Activated CD4-positive, alpha-beta T cell treated with anti-CD3 and anti-CD28 coated beads for 4 hours (primary cell): ENCODE data around the gene PDGFC.

Experiments
- DNase-seq, 2 donors: peaks; one replicate each; pipeline ENCODE4 v3.0.0-alpha.2; 2020

The PDGFC gene

DNA sequence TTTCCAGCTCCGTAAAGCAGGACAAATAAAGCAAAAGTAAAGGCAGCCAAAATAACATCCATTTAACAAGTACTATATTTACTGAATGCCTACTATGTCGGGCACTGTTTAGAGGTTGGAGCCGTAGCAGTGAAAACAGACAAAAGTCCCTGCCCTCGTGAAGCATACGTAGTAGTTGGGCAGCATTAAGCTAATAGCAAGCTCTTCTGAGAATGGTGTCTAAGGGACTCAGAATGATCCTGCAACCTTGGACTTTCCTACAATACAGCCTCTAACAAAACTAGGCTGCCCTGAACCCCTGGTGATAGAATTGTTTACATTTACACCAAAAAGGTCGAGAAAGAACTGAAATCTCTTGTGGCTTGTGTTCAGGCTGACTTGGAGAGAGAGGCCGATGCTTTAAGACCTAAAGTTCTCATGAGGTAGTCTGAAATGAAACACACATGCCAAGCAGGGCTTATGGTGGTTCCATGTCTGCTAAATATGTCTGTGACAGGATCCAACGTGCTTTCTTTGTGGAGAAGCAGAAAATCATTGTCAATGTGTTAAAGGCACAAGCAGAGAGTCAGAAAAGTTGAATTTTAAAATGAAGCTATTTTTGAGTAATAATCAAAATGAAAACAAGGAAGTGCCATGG is 898 bp upstream of the PDGFC start:
- DNase-seq = no peak

DNA sequence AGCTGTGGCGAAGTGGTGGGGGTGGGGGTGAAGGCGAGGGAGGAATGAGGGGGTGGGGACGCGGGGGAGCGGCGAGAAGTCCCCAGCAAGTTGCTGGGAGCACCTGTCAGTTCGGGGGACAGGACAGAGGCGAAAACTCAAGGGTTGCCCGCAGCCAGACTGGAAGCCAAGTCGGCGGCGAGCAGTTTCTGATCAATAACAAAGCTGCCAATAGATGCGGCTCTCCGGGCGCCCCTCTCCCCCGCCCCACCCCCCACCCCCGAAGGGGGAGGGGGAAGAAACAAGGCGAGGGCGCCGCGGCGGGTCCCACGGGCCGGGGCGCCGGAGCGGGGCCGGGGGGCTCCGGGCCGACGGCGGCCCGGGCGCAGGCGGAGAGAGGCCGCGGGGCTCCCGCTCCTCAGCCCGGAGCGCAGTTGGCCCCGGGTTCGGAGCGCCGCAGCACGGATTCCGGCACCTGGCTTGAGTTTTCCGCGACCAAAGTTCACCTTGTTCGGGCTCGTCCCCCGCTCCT is 379 bp downstream of the PDGFC start:
- no peak for DNase-seq

DNA sequence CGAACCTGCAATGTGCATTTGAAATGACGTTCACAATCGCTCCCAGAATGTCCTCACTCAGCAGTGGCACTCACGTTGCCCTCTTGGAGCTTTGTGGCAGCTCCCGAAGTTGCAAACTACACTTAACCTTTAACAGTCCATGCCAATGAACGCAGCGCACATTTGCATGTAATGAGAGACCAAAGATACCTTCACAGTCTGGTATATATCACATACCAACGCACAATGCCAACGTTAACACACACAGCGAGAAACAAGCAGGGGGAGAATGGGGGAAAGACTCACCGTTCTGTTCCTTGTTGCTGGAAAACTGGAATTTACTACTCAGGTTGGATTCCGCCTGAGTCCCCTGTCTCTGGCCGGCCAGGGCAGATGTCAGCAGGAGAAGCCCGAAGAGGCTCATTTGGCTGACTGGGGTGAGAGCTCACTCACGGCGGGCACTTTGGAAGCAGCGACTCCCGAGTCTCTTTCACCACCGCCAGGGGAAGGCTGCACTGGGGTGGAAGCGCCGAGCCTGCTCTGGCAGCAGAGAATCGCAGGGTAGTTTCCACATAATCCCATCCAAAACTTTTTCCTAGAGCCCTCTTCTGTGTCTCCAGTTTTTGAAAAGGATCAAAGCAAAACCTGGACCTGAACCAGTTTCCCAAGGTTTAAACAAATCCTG is 966 bp downstream of the PDGFC start:
- DNase-seq = no peak

DNA sequence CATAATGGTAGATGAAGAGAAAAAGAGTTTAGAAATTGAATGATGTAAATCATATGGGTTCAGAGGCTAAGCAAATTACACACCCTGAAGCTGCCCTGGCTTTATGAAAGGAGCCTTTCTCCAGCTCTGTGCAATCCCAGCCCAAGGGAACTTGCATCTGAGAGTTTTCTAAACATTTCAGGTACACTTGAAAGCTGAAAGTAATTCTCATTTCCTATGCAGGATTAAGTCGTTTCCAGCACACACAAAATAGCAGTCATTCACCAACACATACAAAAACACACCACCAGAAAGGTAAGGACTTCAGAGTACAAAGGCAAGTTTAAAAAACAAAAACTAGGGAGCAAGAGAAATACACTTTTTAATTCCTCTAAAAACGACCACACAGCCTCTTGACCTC is 1.7 kb downstream of the PDGFC start:
- DNase-seq = no peak

DNA sequence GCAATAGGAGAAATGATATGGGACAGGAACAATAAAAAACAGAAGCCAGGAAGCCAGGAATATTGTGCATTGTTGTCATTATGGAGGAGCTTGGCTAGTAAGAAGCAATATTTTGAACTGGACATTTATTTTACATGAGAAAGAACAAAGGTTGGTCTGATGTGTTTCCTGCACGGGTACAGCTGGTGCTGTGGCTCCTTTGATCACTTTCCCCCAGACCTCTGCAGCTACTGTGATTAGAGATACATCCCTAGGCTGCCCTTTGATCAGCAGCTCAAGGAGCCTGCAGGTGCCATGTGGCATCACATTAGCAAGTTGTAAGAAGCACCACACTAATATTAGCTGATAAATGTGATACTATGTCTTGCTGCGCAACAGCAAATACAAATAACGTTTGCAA is 2.5 kb downstream of the PDGFC start:
- no peak for DNase-seq

DNA sequence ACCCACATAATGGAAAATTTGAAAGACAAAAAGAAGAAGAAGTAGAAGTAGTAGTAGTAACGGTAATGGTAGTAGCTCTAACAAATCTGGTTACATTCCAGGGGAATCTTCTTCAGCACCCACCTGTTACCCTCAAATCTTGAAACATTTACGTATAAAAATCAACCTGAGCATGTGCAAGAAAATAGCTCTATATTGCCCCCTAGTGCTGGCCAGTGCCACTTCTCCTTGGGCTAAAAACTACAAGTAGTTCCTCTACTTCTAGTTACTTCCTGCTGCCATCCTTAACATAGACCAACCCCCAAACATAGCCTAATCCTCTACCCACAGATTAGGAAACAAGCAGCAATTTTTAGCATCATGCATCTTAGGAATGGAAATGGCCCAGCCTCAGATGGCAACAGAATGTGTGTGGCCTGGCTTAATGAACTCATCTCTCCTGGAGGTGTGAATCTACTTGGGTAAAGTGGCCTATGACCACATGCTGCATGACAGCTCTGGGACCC is 3.1 kb downstream of the PDGFC start:
- no peak for DNase-seq

DNA sequence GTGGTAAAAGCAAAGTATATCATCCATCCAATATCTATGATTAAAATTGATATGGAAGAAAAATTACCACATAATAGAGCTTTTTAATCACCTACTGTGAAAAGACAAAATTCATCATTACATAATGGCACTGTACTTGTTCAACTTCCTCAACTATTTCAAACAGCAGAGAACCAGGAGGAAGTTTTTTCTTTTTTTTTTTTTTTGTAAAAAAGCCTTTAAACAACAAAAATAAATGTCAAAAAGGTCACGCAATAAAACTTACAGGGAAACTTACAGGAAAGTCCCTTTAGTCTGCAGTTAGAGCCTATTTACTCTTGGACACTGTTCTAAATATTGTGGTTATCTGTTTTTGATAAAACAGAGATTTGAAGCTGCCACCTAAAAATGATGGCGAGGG is 4.8 kb downstream of the PDGFC start:
- no peak for DNase-seq

DNA sequence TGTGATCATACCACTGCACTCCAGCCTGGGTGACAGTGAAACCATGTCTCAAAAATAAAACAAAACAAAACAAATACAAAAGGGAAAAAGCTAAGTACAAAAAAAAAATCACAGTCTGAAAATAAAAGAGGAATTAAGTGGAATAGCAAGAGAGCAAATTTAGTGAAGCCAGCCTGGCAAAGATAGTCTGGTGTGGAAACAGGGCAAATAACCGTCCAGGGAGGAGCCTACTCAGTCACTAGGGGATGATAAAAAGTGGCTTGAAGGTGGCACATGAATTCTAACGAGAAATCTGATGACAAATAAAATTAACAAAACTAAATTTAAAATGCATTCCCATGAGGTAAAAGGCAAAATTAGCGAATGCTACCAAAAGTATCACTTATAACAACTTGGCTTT is 8.2 kb downstream of the PDGFC start:
- no peak for DNase-seq

DNA sequence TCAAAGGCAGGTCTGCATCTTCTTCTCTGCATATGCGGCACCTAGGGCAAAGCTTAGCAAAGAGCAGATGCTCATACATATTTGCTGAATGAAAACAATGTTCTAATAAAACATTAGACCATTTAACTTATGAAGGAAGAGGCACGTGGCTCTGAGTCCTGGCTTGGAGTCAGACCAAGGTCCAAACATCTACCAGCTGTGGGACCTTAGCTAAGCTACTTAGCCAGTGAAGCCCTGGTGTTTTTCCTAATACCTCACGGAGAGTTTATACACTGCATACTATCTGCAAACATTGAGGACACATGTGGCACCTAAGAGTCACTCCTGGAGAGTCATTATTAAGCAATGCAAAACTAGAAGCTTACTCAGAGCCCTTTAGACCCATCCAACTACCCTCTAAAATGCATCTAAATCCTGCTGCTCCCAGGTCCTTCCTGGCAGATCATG is 9.0 kb downstream of the PDGFC start:
- DNase-seq = no peak

DNA sequence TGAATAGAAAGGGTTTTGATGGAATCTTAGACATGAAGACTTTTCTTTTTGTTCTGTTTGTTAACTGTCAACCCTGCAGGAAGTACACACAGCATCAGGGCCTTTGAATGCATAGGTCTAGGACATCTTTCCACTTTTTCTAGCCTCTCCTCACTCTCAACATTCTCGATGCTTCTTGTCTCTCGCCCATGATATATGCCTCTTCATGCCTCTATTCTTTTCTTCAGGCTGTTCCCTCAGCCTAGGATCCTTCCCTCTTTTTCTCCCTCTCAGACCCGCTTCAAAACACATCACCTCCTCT is 9.6 kb downstream of the PDGFC start:
- DNase-seq = no peak

DNA sequence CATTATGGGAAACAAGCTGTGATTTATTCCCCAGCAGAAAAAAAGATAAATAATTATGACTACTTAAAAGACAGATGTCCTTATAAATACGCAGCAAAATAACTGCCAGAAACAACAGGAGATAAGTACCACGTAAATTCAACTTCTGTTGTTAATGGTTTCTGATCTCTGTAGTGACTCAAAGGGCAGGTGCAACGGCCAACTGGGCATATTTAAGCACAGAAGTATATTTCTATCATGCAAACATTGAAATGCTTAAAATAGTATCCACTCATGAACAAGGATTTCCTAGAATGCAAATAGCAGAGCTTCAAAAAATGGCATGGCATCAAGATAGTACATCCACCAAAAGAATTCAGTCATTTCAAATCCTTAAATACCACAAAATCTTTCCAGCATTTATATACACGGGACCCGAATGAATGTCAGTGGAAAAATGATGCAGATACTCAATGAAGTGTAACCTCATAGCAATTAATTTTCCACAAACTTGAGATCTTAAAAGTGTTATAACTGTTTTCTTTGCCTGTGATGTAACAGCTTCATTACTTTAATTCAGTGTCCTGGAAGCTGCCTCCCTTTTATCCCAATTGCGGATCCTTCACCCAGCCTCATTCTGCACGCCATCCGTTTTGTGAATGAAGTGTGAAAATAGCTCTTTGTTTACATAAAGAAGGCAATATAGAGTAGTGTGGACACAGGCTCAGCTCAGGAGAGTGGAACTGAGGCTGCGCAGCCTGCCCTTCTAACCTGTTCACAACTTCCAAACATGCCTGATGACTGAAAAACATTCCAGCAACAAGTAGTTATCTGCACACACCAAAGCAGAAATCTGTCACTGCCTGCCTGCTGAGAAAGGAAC is 10.2 kb downstream of the PDGFC start:
- DNase-seq = no peak

DNA sequence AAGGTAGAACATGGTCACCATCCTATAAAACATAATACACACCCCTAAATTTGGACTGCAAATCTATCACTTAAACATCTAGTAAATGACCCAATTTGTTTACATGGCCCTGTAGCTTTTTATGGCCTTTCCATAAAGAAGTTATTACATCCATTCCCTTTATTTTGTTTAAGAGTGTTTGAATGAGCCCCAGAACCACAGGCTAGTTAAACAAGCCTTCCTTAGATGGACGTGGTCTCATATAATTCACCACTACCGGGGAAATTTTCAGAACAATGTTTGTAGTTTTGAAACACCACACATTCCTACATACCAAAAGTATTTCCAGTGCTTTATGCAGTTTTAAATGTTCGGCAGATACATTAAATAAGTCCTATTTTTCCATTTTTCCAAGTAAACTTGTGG is 12.3 kb downstream of the PDGFC start:
- DNase-seq = no peak

DNA sequence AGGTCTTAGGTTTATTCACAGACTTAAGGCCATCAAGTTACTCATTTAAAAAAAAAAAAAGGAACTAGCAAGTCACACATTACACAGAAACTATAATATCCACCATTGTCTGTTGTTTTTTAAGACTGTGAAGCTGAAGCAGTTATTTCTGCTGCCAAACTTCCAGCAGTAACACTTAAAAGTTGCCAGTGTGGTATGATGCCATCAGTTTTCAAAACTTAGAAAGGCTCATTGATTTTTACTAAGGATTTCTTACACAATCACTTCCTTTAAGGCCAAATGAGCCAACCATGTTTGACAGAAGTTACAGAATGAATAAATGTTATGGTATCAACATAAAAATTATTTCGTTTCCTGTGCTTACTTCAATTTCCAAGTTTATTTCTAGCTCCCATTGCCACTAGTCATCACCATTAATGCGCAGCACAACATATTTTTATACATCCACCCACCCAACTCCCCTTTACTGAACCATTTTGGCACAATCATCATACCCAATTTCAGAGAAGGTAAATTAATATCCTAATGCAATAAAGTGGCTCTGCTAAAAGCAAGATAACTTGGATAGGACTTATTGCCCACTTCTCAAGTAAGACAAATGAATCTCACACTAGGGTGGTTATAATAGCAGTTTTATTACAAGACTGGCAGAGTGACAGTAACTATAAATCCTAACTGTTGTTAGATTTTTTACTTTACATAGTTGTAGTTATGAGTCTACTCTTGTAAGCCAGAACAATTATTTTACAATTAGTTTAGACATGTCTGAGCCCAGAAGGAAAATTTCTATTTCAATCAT is 13.1 kb downstream of the PDGFC start:
- DNase-seq = no peak

DNA sequence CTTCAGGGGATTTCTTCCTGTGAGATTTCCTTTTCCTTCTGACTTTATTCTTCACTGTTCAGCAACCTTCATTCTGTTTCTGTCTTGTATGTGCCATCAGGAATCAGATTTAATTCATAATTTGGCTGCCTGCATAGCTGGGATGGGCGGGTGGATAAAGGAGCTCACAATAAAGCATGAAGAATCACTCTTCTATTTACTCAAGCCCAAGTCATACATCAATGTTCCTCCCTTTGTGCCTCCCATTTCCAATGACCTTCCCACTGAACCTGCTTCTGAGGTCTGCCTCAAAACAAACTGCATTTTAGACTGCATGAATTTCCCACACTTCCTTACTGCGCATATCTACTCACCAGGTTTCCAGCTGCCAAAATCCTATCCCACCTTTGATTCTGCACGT is 14.0 kb downstream of the PDGFC start:
- DNase-seq = no peak

DNA sequence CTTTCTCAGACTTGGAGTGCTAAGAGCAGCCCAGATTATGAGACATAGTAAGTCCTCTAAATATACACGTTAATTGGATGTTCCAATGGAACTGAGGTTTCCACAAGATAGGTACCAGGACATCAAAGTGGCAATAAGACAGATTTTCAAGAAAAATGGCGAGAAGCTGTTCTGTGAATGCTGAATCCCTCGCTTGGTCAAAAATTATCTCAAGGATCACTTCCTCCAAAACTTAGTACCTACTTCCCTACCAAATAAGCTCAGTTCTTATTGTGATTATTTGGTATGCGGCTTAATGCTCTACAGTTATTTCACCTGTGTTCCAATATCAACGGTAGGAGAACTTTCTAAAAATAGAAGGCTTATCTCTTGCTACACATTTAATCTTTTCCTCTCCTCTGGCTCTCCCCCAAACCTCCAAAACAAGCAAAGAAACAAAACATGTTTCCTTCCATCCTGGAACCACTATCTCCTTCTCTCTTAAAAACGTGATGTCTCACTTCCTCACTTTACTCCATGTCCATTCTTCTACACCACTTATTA is 14.7 kb downstream of the PDGFC start:
- no peak for DNase-seq

DNA sequence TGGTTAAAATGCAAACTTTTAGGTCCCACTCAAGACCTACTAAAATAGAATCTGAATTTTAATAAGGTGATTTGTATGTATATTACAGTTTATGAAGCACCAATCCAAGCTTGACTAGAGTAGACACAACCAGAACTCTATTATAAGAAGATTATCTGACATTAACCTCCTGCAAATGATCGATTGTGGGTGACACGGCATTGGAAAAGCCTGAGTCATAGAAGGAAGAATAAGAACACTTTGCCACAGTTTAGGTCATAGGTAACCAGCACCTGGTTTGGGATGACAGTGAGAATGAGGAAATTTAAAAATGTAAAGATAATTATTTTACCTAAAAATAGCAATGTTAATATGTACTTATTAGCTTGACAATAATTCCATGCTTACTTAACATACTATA is 15.2 kb downstream of the PDGFC start:
- DNase-seq = no peak

DNA sequence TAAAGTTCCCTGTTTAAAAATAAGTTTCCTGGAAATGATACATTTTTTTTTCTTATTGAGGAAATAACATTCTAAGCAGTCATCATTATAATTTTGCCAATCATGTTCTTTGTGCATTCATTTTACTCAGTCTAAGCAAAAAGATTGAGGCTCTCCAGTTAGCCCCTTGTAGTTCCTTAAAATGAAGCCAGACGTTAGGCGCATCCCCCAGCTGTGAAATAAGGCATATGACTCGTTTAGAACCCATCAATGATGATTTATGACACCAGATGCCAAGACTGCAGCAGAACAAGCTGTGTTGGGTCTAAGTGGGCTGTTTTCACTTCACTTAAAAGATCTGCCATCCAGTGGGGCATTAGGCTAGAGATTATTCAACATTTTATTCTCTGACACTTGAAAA is 17.0 kb downstream of the PDGFC start:
- no peak for DNase-seq

DNA sequence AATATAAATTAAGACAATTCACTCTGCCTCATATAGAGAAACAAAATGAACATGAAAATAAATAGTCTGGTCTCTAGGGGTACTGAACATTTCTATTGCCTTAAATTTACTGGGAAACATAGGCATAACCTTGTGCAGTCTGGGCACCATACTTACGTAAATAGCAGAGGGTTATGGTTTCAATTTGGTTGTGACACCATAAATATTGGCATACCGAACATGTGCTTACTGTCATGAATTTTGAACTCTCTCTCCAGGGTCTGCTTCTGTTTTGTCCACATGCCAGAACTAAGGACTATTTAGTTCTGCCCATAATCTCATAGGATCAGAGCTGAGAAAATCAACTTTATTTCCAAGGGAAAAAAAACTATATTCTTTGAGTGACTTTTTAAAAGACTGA is 17.6 kb downstream of the PDGFC start:
- no peak for DNase-seq

DNA sequence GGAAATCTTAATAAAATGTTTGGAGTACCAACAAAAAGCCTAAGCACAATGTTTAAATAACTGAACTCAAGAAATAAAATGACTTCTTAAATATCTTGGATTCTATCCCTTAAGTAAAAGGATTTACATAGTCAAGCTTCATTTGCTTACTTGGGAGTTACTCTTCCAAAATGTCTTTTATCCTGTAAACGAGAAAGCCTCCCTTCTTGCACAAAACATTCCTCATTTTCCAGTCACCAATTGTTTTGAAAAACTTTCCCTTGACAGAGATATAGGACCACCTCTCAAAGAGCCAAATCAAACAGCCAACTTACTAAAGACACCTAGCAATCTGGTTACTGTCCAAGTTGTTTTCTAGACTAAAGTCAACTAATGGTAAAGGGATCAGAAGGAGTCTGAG is 18.6 kb downstream of the PDGFC start:
- DNase-seq = no peak

DNA sequence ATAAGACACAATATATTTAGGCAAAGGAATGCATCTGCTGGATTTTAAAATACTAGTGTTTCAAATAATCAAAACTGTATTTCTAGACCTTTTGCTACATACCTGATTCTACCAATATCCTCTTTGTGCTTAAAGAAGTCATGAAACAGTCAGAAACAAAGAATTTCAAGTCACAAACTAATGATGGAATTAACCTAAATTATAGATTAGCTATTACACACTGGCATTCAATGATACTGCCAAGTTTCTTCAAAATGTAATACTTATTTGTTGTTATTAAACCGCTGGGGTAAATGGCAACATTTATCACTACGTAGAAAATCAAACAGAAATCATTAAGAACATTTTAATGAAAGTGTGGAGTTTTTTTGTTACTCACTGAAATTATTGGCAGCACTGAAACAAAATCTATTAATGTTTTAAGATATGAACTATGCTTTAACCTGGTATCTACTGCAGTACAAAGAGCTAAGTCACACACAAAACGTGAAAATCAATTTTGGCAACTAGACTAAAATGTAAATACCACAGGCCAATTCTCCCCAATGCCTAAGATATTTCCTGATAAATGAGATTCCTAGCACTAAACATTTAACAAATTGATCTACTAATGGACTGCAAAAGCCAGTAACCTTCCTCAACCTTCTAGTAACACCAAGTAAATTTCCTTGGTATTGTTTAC is 19.4 kb downstream of the PDGFC start:
- no peak for DNase-seq

DNA sequence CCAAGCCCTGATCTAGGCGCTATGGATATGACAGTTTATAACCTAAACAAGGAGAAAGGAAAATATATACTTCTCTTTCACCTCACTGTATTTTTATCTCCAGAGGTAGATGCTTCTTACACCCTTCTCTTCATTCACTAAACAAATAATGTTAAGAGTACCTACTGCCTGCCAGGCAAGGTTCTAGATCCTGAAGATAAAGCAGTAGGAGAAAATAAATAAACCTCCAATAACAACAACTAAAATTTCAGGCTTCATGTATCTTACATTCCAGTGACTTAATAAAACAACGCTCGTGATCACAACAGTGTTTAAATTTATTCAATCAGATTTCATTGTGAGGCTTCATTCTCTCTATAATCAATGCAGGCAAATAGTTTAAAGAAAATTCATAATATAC is 20.7 kb downstream of the PDGFC start:
- no peak for DNase-seq

DNA sequence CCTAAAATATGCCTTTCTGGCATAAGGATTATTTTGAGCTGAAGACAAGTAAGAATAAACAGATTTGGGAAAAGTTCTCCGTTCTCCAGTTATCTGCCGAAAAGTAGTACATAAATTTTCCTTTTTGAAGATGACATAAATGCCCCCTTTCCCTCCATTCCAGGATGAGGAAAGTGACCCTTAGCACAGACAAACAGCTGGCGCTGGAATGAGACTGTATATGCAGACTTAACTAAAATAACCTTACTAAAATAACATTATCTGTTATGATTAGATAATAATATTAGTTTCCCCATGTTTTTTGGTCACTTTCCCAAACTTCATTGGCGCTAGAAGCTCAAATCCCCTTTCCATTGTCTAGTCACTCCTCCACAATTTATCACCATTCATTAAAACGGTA is 21.5 kb downstream of the PDGFC start:
- DNase-seq = no peak
